Calu3 (cell line): ENCODE data around the gene SLFNL1. TPM values are rescaled to one million over a fixed set of nuclear protein-coding genes. Genes with fewer than 3 reads are reported as not detected.
A peak's percentile ranks its signal among the peaks of the same experiment; 100 is the strongest.

ENCODE experiments used
- BruUV-seq: library from RNA; stranded (reverse); fragments of 400-500 nt; replicated peaks from 2 replicates; lab custom pipeline; 2021; lab: Mats Ljungman, UMichigan
- CTCF ChIA-PET: fragments of 300-600 bp; sonication (Branson Sonifier 250); formaldehyde crosslinking; loops from one replicate; lab custom pipeline; 2022; ENCODE audit warnings: antibody characterized with exemption; lab: Charles Lee
- DNase-seq: peaks from one replicate; pipeline ENCODE4 v3.0.0; 2022
- H3K27ac Mint-ChIP-seq: one replicate; pipeline ENCODE4 v1.8.0; 2022; ENCODE audit warnings: mixed read lengths; ENCODE audit not compliant: unreplicated experiment
- H3K27me3 Mint-ChIP-seq: one replicate; pipeline ENCODE4 v1.8.0; 2022; ENCODE audit warnings: mixed read lengths; ENCODE audit not compliant: unreplicated experiment
- H3K36me3 Mint-ChIP-seq: one replicate; pipeline ENCODE4 v1.8.0; 2022; ENCODE audit warnings: mild to moderate bottlenecking, moderate library complexity, mixed read lengths; ENCODE audit not compliant: insufficient read depth, unreplicated experiment
- H3K4me1 Mint-ChIP-seq: one replicate; pipeline ENCODE4 v1.8.0; 2022; ENCODE audit warnings: mild to moderate bottlenecking, low read depth, mixed read lengths; ENCODE audit not compliant: unreplicated experiment
- H3K4me3 Mint-ChIP-seq: one replicate; pipeline ENCODE4 v1.8.0; 2022; ENCODE audit warnings: mild to moderate bottlenecking, low read depth, moderate library complexity, mixed read lengths; ENCODE audit not compliant: unreplicated experiment
- H3K9me3 Mint-ChIP-seq: one replicate; pipeline ENCODE4 v1.8.0; 2022; ENCODE audit warnings: low read depth, mixed read lengths; ENCODE audit not compliant: unreplicated experiment
- intact Hi-C: fragments of 100-400 bp; cut with micrococcal nuclease; formaldehyde crosslinking; loops from one replicate; pipeline ENCODE4 v1.10.0; 2022; ENCODE audit not compliant: unreplicated experiment
- total RNA-seq: library from RNA; stranded (reverse); gene quantifications from 2 replicates; pipeline ENCODE4 v1.2.3, GENCODE V29; 2022
- TF ChIP-seq, protein P1 (sequence below): fragments of 200-600 bp; IDR thresholded peaks from one replicate; pipeline ENCODE4 v1.8.0; 2022; ENCODE audit warnings: antibody characterized with exemption; ENCODE audit not compliant: unreplicated experiment

Gene SLFNL1
- total RNA-seq, 1 experiment from 2014 or later = 0.52 TPM

DNA sequence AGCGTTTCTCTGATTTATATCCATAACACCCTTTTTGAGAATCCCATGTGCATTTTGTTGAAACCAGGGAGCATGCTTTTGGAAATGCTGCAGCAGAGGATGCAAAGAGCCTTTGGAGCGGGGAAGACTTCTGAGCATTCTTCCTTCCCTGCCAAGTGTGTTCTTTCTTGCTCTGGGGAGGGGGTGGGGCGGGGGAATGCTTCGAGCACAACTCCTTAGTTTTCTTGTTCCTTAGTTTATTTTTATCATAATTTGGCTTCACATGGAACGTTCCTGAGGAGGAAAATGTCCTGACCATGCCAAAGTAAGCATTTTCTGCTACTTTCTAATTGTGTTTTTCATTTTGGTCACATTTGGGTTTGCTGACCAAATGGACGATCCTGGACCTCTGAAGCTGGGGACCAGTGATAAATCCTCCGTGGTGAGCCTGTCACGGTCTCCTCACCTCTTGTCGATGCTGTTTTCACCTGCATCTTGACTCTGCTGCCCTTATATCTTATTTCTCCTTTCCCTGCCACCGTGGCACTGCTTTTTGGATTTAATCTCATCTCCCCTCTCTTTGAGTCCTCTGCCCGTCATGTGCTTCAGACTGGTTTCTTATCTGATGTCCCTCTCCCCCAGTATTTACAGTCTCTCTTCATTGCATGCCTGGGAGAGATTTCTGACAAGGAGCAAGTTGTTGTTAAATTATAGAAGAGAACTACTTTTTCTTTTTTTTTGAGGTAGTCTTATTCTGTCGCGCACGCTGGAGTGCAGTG, 39.7 kb downstream of the SLFNL1 start:
- Mint-ChIP-seq H3K27ac (peak overlapping the region; percentile 9), H3K4me1 (peaks cover 46% of the 10 kb centered on the region), H3K9me3 (no peaks in the 10 kb centered on the region), H3K4me3 (peak overlapping the region; percentile 87), H3K27me3 (no peaks in the 10 kb centered on the region), H3K36me3 (peaks cover 60% of the 10 kb centered on the region)
- CTCF ChIA-PET = no interaction called here
- intact Hi-C loops = loop anchor here (10.0 kb wide), 1 partner anchor 447 kb away; the partner anchor contains the start of gene ZNF684
- no TSS peak for BruUV-seq
- no peak for DNase-seq
- TF ChIP-seq, protein P1, sequence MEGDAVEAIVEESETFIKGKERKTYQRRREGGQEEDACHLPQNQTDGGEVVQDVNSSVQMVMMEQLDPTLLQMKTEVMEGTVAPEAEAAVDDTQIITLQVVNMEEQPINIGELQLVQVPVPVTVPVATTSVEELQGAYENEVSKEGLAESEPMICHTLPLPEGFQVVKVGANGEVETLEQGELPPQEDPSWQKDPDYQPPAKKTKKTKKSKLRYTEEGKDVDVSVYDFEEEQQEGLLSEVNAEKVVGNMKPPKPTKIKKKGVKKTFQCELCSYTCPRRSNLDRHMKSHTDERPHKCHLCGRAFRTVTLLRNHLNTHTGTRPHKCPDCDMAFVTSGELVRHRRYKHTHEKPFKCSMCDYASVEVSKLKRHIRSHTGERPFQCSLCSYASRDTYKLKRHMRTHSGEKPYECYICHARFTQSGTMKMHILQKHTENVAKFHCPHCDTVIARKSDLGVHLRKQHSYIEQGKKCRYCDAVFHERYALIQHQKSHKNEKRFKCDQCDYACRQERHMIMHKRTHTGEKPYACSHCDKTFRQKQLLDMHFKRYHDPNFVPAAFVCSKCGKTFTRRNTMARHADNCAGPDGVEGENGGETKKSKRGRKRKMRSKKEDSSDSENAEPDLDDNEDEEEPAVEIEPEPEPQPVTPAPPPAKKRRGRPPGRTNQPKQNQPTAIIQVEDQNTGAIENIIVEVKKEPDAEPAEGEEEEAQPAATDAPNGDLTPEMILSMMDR = no peak

DNA sequence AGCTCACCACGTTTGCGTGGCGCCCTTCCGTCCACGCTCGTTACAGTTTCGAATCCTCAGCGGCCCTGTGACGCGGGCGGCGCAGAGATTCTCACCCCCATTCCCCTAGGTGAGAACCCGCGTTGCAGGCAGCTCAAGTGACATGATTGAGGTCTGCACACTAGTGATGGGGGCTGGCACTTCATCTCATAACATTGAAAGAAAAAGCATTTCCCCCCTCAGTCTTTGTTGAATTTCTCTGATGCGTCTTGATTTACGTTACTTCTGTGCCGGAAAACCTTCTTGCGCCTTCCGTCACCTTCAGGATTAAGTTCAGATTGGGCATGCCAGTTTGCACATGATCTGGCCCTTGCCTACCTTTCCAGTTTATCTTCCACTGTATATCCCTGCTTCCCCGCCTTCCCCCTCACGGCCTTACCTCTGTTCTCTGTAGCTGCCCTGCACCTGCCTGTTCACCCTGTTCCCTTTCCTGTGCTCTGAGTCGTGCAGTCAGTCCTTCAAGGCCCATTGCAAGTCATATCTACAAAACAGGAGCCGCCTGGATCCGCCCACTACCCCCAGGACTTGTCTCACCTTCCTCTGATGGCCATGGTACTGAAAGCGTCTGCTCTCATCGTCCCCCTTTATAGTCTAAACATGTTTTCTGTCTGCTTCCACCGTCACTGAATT, 40.9 kb downstream of the SLFNL1 start:
- Mint-ChIP-seq H3K27ac (peak overlapping the region; percentile 85), H3K27me3 (no peaks in the 10 kb centered on the region), H3K4me1 (peaks cover 42% of the 10 kb centered on the region), H3K36me3 (peaks cover 50% of the 10 kb centered on the region), H3K9me3 (no peaks in the 10 kb centered on the region), H3K4me3 (peak overlapping the region; percentile 87)
- peak; percentile 39 for DNase-seq
- CTCF ChIA-PET = interaction anchor here (0.6 to 2.2 kb wide), 6 partner anchors 8 to 118 kb away, joined by 3 to 9 read pairs (median 4); partner anchors contain the start of gene CITED4
- BruUV-seq = TSS peak; percentile 30
- intact Hi-C loops = loop anchor here (10.0 kb wide), 1 partner anchor 446 kb away; the partner anchor contains the start of gene ZNF684
- TF ChIP-seq, protein P1 = no peak

DNA sequence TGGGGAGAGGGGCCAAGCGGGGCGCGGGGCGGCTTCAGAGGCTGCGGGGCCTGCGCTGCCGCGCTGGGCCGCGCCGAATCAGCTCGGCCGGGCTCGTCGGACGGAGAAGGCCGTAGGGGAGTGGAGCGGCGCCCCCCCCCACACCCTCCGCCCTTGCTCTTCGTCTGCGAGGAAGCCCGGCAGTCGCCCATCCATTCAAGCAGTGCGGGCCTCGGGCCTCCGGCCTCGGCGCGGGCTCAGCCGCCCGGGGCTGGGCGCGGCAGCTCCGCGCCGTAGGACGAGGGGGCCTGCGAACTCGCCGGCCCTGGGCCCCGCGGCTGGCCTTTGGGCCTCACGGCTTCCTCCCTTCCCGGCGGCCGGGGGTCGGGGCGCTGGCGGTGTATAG, 41.5 kb downstream of the SLFNL1 start:
- CTCF ChIA-PET = interaction anchor here (0.7 to 2.2 kb wide), 5 partner anchors 9 to 118 kb away, joined by 3 to 7 read pairs (median 3); partner anchors contain the start of gene CITED4
- intact Hi-C loops = loop anchor here (10.0 kb wide), 1 partner anchor 445 kb away; the partner anchor contains the start of gene ZNF684
- TF ChIP-seq, protein P1 = no peak
- H3K27ac Mint-ChIP-seq = peak overlapping the region; percentile 85
- H3K4me1 Mint-ChIP-seq = peaks cover 42% of the 10 kb centered on the region
- H3K27me3 Mint-ChIP-seq = no peaks in the 10 kb centered on the region
- no peaks in the 10 kb centered on the region for H3K9me3 Mint-ChIP-seq
- BruUV-seq = no TSS peak
- DNase-seq = no peak
- peak overlapping the region; percentile 87 for H3K4me3 Mint-ChIP-seq
- H3K36me3 Mint-ChIP-seq = peaks cover 45% of the 10 kb centered on the region

DNA sequence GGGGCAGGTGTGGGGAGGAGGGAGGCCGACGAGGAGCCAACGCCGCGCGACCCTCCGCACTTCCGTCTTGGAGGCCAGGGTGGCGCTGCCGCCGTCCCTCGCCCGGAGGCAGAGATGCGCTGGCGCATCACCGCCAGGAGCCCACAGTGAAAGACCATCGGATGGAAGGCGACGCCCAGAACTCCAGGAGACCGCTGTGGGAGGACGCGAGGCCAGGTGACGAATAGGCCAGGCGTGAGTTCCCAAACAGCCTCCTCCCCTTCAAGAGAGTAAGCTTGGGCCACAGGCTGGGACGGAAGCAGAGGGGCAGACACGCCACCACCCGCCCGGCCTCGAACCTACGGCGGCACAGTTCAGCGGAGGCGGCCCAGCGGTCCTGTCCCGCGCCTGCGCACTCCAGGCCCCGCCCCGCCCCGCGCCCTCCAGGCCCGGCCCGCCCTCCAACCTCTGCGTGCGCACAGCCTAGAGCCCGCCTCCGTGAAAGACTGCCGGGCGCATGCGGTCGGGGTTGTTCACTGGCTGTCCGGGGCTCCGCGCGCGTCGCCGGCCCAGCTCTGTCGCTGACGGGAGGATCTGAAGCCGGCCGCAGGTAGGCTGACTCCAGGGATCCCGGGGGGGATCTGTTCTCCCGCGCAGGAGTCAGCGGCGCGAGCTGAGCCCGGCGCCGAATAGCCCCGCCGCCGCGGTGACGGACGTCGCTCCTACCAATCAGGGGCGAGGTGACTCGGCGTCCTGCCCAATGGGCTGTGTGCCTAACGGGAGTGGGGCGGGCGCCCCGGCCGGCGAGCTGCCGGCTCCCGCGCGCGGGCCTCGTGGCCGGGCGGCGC, 42.1 kb downstream of the SLFNL1 start, which contains the start of gene CTPS1:
Gene CTPS1 (plus strand): TSS at position 456 of the 827 bp plus-strand sequence. CDS start 3,595 bp downstream, outside the sequence.
- CTCF ChIA-PET = interaction anchor here (0.5 to 2.2 kb wide), 6 partner anchors 9 to 117 kb away, joined by 3 to 7 read pairs (median 3); partner anchors contain the start of gene CITED4
- intact Hi-C loops = loop anchor here (10.0 kb wide), 1 partner anchor 445 kb away; the partner anchor contains the start of gene ZNF684
- DNase-seq = peak; percentile 96
- Mint-ChIP-seq H3K36me3 (peaks cover 40% of the 10 kb centered on the region), H3K9me3 (no peaks in the 10 kb centered on the region), H3K27ac (peak within 1 kb of the TSS; percentile 85), H3K27me3 (no peaks in the 10 kb centered on the region), H3K4me1 (peaks cover 48% of the 10 kb centered on the region), H3K4me3 (peak within 1 kb of the TSS; percentile 87)
- TF ChIP-seq, protein P1 = no peak
- no TSS peak for BruUV-seq
